Tibial artery (tissue), 4 donors: Measurements from ENCODE around the gene RGP1.

Experiments used
- DNase-seq, 2 donors: peaks; one replicate each; pipeline ENCODE4 v3.0.0-alpha.2; 2019
- H3K27ac ChIP-seq, 2 donors: fragments of 200-600 bp; sonication (generic) in 1 of 2; 1 replicate in 1 of 2; 2 replicates in 1 of 2; pipeline ENCODE4 v1.5.1; 2018 to 2019; ENCODE audit warnings: mild to moderate bottlenecking in 1 of 2
- H3K27me3 ChIP-seq, 2 donors: fragments of 200-600 bp; sonication (generic) in 1 of 2; one replicate each; pipeline versions ENCODE4 v1.5.1 to v1.6.0; 2016 to 2019
- H3K36me3 ChIP-seq, 3 donors: fragments of 200-600 bp; sonication (generic) in 2 of 3; one replicate each; pipeline ENCODE4 v1.5.1; 2016 to 2019; ENCODE audit warnings: mild to moderate bottlenecking in 2 of 3
- H3K4me1 ChIP-seq, 4 donors: fragments of 200-600 bp; sonication (generic) in 2 of 4; 1 replicate in 3 of 4; 2 replicates in 1 of 4; pipeline ENCODE4 v1.5.1; 2016 to 2019
- H3K4me3 ChIP-seq, 2 donors: fragments of 200-600 bp; sonication (generic) in 1 of 2; 1 replicate in 1 of 2; 2 replicates in 1 of 2; pipeline ENCODE4 v1.5.1; 2018 to 2019; ENCODE audit warnings: mild to moderate bottlenecking in 2 of 2
- H3K9me3 ChIP-seq, 3 donors: fragments of 200-600 bp; sonication (generic) in 1 of 3; one replicate each; pipeline ENCODE4 v1.5.1; 2016 to 2019
- intact Hi-C: fragments of 100-400 bp; cut with DNase I; formaldehyde crosslinking; loops from one replicate; pipeline ENCODE4 v1.15.0; 2023; ENCODE audit warnings: low total_unique reads
- TF ChIP-seq, protein P1 (sequence below), 2 experiments: fragments of 200-600 bp in 1 of 2; fragments of 450-650 bp in 1 of 2; IDR thresholded peaks; one replicate each; pipeline ENCODE4 v1.5.1; 2017 to 2019; ENCODE audit warnings: antibody characterized with exemption in 2 of 2, mild to moderate bottlenecking in 1 of 2, moderate library complexity in 1 of 2

The RGP1 gene

GRCh38 chr9:35705372-35705771, 43.7 kb upstream of the RGP1 start:
- Histone ChIP-seq H3K27me3 (no peaks in the 10 kb centered on the region), H3K36me3 (peaks cover 97 to 100% (median 97%) of the 10 kb centered on the region in 3 donors), H3K4me1 (no peaks in the 10 kb centered on the region), H3K9me3 (no peaks in the 10 kb centered on the region), H3K4me3 (no peak overlapping the region), H3K27ac (peak overlapping the region; percentile 96 to 97)
- no peak for DNase-seq
- TF ChIP-seq, protein P1, sequence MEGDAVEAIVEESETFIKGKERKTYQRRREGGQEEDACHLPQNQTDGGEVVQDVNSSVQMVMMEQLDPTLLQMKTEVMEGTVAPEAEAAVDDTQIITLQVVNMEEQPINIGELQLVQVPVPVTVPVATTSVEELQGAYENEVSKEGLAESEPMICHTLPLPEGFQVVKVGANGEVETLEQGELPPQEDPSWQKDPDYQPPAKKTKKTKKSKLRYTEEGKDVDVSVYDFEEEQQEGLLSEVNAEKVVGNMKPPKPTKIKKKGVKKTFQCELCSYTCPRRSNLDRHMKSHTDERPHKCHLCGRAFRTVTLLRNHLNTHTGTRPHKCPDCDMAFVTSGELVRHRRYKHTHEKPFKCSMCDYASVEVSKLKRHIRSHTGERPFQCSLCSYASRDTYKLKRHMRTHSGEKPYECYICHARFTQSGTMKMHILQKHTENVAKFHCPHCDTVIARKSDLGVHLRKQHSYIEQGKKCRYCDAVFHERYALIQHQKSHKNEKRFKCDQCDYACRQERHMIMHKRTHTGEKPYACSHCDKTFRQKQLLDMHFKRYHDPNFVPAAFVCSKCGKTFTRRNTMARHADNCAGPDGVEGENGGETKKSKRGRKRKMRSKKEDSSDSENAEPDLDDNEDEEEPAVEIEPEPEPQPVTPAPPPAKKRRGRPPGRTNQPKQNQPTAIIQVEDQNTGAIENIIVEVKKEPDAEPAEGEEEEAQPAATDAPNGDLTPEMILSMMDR (IDR thresholded peaks at IDR 0.05): no peak
- intact Hi-C loops: no loop called here

GRCh38 chr9:35705836-35706430, 43.2 kb upstream of the RGP1 start:
- Histone ChIP-seq H3K4me1 (no peaks in the 10 kb centered on the region), H3K4me3 (no peak overlapping the region), H3K36me3 (peaks cover 97 to 100% (median 97%) of the 10 kb centered on the region in 3 donors), H3K27me3 (no peaks in the 10 kb centered on the region), H3K9me3 (no peaks in the 10 kb centered on the region), H3K27ac (peak overlapping the region; percentile 96 to 97)
- intact Hi-C loops: no loop called here
- DNase-seq: no peak
- TF ChIP-seq, protein P1 (IDR thresholded peaks at IDR 0.05): no peak

GRCh38 chr9:35706951-35707350, 42.1 kb upstream of the RGP1 start:
- Histone ChIP-seq H3K27ac (peak overlapping the region; percentile 96 to 97), H3K9me3 (no peaks in the 10 kb centered on the region), H3K27me3 (no peaks in the 10 kb centered on the region), H3K36me3 (peaks cover 97 to 100% (median 97%) of the 10 kb centered on the region in 3 donors), H3K4me3 (no peak overlapping the region), H3K4me1 (no peaks in the 10 kb centered on the region)
- TF ChIP-seq, protein P1 (IDR thresholded peaks at IDR 0.05): no peak
- DNase-seq: no peak
- intact Hi-C loops: no loop called here

DNA sequence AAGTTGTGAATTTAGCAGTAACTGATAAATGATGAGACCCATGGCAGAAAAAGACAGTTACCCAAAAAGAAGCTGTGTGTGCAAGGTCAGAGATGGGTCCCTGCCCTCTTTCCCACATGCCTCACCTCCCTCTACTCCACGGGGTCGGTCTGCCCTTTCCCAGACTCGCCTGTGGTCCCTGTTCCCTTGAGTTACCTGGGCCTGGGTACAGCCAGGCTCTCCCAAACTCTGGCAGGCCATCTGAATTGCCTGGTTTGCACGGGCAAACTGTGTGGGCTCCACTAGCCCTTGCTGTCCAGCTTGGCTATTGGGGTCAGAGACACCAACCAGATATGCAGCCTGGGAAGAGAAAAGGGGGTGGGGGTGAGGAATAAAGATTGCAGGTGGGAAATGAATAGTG, 40.9 kb upstream of the RGP1 start:
- TF ChIP-seq, protein P1 (IDR thresholded peaks at IDR 0.05): no peak
- Histone ChIP-seq H3K27ac (peak overlapping the region; percentile 26 to 97), H3K4me1 (peaks cover 0 to 5% (median 0%) of the 10 kb centered on the region in 4 donors), H3K4me3 (no peak overlapping the region), H3K9me3 (no peaks in the 10 kb centered on the region), H3K27me3 (no peaks in the 10 kb centered on the region), H3K36me3 (peaks cover 97 to 100% (median 97%) of the 10 kb centered on the region in 3 donors)
- intact Hi-C loops: no loop called here
- DNase-seq: no peak

- peaks cover 0 to 11% (median 0%) of the 10 kb centered on the region in 4 donors for H3K4me1 ChIP-seq
- no peaks in the 10 kb centered on the region for H3K9me3 ChIP-seq
- H3K4me3 ChIP-seq: no peak overlapping the region
- no peak for DNase-seq
- peaks cover 95 to 100% (median 97%) of the 10 kb centered on the region in 3 donors for H3K36me3 ChIP-seq
- TF ChIP-seq, protein P1 (IDR thresholded peaks at IDR 0.05): no peak
- intact Hi-C loops: no loop called here
- H3K27ac ChIP-seq: peak overlapping the region; percentile 45
- H3K27me3 ChIP-seq: no peaks in the 10 kb centered on the region
Measured at GRCh38 chr9:35710818-35711500, 38.1 kb upstream of the RGP1 start.
